ENCODE results near the gene PRTFDC1. TPM values are rescaled to one million over a fixed set of nuclear protein-coding genes. Genes with fewer than 3 reads are reported as not detected.

Gene PRTFDC1
- total RNA-seq, 1 donor from 2014 or later: 0.29 TPM

DNA sequence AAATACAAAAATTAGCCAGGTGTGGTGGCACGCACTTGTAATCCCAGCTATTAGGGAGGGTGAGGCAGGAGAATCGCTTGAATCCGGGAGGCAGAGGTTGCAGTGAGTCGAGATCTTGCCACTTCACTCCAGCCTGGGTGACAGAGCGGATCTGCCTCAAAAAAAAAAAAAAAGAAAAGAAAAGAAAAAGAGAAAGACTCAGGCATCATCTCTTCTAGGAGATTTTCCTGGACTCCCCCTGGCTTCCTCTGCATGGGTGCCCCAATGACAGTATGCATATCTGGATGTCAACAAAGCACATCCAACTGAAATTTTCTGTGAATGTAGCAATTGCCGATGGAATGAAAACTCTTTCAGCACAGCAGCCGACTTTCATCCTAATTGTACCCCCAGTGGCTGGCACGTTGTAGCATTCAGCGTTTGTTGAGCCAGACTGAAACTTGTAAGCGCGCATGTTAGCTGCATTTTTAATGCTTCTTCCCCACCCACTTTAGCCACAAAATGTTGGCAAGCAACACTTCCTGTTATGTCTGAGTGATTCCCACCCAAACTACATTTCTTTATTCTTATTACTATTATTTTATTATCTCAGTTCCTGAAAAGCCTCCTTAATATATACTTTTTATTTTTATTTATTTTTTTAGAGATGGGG lies 70.2 kb downstream of the PRTFDC1 start:
- DNase-seq (ENCODE audit: low read depth): no peak

DNA sequence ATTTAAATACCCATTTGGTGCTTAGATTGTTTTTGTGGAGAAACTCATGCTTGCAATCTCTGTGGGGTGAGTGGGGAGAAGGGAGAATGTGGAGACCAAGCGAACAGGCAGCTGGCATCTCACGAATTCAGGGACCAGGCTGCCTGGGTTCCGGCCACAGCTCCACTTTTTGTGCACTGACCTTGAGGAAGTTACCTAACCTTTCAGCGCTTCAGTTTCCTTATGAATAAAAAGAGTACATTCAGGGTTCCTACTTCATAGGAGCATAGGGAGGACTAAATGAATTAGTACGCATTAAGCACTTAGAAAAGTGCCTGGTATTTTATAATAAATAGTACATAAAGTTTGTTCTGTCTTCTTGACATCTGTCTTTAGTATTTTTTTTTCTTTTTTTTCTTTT lies 72.5 kb downstream of the PRTFDC1 start:
- no peak for DNase-seq (ENCODE audit: low read depth)

DNA sequence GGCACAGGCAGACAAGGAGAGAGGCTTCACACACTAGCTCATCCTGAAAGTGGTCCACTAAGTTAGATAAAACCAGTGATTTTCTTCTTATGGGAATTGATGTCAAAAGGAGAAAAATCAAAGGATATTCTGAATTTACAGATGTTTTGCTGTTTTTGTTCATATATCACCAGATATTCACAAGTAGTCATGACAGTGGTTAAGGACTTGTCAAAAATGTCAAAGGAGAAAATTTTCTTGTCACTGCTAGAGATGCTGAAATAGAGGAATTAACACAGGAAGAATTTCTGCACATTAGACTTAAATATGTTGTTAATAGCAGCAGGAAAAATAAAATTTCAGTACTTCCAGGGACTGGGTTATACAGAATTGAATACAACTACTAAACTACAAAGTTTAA lies 78.3 kb downstream of the PRTFDC1 start:
- DNase-seq (ENCODE audit: low read depth): no peak

DNA sequence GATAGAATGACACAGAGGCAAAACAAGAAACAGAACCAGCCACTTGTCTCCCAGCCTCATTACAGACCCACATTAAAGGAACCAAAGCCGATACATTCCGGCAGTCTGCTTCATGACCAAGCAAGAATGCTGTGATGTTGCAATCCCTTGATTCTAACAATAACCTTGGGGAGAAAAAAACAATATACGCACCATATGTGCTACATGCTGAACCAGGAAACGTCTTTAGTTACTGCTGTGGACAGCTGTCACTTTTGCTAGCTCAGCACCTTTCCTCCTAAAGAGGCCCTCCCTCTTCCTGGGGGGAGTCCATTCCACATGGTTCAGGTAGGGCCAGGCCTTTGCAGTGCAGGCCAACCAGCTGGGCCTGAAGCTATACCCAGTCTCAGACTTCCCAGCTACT lies 79.1 kb downstream of the PRTFDC1 start:
- DNase-seq (ENCODE audit: low read depth): peak; percentile 78

DNA sequence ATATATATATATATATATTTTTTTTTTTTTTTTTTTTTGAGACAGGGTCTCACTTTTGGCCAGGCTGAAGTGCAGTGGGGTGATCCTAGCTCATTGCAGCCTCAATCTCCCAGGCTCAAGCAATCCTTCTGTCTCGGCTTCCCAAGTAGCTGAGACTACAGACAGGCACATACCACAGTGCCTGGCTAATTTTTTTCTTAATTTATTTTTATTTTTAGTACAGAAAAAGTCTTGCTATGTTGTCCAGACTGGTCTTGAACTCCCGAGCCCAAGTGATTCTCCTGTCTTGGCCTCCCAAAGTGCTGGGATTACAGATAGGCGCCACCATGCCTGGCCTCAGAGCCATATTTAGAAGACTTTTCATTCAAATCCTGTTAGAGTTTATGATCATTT lies 79.6 kb downstream of the PRTFDC1 start:
- DNase-seq (ENCODE audit: low read depth): no peak

DNA sequence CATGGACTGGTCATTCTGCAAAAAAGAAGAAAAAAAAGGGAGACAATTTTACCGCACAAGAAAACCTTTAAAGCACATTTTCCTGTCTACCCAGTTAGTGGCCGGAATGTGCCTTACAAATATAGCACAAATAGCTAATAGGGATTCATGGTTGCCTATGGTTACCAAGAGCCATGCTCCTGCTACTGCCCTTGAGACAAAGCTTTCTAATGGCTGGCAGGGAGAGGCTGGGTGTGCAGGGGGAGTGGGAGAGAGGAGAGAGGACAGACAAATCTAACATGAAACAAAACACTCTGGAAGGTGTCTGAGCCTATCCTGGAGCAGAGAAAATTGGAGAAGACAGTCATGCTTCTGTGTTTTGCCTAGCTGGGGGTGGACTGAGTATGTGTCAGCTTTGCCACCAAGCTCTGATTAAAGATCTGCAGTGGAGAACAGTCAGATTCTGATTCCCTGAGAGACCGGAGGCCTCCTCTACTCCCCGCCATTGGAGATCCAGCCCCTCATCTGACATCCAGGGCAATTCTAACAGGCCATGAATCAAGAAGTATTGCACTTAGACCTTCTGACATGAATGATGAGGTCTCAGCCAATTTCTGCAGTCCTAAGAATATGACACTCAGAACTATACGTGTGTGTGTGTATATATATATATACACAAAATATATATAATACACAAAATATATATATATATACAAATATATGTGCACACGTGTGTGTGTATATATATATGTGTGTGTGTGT lies 80.2 kb downstream of the PRTFDC1 start:
- peak; percentile 15 for DNase-seq (ENCODE audit: low read depth)

DNA sequence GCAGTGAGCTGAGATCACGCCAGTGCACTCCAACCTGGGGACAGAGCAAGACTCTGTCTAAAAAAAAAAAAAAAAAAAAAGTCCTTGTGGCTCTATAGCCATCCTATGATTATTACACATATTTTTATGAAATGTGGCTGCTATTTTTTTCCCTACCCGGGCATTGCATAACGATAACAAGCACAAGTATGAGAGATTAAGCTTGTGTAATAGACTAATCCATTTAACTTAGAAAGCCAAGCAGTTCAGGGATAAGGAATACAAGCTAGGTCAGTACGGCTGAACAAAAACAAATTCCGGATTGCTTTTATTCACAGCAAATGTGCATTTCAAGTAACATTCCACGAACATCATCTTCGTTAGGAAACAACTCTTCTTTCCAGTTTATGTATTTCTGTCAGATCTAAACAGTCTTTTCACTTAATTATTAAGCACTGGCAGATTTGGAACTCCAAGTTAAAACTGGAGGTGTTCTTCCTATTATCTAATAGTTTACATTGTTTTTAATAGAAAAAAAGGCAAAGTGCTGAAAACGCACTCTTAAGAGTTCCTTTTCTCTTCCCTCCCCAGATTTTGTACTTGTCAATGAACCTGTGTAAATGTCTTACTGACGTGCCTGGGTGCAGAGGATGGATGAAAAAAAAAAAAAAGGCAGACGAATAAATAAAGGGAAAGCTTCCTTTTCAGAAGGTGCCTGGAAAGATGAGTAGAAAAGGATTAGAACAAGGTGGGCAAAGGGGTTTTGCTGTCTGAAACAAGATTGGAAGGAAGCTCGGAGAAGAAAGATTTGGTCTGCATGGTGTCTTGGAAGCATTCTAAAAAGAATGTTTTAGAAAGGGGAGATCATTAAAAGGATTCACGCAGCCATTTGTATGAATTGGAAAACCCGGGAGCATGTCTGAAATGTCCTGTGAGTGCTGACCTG lies 81.1 kb downstream of the PRTFDC1 start:
- no peak for DNase-seq (ENCODE audit: low read depth)

DNA sequence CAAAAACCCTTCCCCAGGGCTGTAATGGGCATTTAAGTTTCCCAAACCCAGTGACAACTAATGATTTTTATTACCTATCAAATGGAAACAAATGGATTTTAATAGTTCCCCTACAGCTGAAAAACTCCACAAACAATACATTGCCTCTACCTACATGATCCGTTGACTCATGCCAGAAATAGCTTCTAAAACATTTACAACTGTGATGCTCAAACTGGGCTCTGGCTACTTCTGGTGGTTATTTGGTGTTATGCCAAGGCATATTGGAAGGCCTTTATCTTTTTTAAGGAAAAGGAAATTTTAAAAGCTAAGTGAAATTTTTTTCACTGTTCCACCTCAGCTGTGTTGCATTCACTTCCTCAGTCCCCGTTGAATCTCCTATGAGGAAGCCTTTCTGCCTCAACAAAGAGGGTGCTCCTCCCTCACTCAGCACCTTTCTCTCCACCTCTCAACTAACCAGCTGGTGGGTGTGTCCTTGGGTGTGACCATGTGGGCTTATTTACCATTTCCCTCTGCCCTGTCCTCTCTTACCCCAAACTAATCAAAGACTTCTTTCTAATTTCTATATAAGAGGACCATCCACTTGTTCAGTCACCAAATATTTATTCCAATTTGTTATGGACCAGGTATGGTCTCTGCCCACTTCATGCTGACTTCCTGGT lies 82.9 kb downstream of the PRTFDC1 start:
- DNase-seq (ENCODE audit: low read depth): no peak

DNA sequence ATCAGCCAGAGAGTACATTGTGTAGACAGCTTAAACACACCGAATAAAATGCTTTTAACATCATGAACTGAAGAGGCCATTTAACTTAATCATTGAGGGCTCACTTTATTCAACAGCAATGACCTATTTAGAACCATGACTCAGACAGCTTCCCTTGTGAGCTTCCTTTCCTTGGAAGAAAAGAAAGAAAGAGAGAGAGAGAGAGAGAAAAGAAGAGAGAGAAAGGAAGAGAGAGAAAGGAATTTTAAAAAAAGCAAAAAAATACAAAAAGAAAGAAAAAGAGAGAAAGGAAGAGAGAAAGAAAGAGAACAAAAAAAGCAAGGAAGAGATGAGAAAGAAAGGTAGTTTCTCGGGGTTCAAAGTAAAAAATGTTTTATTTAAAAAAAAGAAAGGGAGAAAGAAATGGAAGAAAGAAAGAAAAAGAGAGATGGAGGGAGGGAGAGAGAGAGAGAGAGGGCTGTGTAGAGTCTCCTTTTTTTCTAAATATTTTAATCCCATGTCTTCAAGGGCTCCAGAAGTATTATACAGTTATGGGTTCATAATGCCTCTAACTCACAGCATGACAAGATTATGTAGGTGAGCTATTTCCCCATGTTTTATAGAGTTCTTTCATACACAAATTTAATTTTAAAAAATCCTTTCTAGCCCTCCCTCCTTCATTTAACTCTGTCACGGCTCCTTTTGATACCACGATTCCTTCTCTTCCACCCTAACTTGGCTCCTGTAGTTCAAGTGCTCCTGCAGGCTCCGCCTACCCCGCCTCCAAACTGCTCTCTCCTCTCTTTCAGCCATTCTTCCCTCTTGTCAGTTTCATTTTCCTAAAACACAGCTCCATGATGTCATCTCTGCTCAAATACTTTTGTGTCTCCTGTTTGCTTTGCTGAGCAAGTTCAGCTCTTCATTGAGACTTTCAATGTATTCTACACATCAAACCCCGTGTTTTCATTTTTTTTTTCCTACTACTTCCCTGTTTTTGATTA lies 85.5 kb downstream of the PRTFDC1 start:
- DNase-seq (ENCODE audit: low read depth): peak; percentile 73

DNA sequence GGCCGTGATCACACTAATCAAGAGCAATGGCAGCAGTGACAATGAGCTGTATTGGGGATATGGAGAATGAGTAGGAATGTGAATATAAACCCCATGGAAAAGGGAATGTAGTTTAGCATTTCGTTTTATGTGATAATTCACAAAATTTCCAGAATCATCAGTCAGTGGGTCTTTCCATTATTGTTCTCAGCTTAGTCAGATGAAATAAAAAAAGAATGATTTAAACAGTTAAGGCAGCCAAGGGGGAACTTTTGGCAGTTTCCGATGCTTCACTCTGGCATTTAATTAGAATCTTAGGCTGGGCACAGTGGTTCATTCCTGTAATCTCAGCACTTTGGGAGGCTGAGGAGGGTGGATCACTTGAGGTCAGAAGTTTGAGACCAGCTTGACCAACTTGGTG lies 86.6 kb downstream of the PRTFDC1 start:
- no peak for DNase-seq (ENCODE audit: low read depth)

DNA sequence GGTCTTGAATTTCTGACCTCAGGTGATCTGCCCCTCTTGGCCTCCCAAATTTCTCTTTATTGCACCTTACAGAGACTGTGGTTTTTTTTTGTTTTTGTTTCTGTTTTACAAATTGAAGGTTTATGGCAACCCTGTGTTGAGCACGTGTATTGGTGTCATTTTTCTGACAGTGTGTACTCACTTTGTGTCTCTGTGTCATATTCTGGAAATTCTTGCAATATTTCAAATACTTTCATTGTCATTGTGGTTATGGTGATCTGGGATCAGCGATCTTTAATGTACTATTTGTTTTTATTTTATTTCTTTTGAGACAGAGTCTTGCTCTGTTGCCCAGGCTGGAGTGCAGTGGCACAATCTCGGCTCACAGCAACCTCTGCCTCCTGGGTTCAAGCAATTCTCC lies 89.8 kb downstream of the PRTFDC1 start:
- DNase-seq (ENCODE audit: low read depth): no peak

DNA sequence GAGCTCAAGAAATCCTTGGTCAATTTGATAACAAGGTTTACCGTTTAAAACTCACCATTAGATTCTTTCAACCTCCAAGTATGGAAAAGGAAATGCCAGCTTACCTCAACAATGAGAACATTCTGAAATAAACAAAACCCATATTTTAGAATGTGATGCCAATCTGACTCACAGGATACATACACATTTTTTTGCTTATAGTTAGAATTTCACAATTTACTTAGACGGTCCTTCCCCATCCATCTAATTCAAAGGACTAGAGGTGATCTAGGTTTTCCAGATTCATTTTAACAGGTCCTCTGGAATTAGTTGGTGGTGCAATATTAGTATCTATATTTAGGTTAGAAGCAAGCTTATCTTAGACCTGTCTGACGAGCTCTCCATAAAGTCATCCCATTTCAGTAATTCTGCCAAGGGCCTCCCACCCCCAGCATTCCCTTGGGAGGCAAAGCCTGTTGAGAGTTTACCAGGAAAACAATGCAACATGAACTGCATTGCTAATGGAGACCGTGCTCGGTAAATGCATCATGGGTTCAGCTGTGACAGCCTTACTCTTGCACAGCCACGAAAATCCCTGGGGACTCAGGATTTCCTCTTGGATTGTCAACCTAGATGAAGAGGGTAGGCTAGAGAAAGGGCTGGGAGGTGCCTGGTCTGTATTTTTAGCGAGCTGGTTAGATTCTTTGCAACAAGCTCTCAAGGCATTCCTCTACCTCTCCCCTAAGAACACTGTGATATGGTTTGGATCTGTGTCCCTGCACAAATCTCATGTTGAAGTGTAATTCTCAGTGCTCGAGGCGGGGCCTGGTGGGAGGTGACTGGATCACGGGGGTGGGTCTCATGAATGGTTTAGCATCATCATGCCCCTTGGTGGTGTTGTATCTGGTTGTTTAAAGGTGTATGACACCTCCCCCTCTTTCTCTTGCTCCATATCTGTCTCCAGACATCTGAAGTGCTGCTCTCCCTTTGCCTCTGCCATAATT lies 93.8 kb downstream of the PRTFDC1 start:
- DNase-seq (ENCODE audit: low read depth): peak; percentile 53

DNA sequence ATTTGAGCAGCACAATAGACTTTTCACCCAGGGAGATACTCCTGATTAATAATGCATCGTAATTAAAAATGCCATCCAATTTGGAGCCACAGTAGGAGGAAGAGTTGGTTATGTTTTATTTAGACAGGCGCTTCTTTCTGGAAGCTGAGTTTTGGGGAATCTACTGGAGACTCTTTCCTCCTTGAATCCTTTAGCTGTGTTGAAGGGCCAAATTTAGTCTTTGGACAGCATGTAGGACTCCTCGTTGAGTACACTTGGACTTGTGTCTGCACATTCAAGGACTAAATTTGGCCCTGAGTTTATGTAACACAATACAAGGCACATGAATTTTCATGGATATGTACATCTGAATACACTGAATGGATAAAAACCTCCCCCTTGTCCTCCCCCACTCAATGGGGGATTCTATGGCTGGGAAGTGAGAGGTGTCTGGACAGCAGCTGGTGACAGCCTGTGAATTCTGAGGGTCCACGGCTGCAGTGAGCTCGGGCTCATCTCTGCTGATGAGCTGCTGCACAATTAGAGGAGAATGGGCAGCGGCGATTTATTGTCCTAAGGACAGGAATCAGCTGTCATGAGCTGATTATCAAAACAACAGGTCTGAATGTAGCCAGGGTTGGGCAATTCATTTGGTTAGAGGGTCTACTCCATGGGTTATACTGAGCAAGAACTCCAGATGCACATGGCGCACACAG lies 95.2 kb downstream of the PRTFDC1 start:
- DNase-seq (ENCODE audit: low read depth): no peak

DNA sequence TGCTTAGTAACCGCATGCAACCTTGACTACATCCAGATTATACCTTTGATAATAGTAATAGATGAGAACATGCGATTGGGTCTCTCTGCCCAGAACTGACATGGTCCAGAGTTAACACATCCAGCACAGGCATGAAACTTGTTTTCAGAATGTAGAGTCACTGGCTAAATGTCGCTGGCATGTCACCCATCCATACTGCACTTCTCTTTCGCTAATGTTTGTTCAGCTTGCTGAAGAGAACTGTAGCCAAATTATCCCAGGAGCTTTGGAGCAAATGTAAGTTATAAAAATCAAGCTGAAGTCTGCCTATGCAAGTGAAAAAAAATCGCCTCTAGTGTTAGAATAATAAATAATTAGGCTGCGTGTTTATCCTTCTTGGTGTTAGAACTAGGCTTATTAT lies 98.2 kb downstream of the PRTFDC1 start:
- no peak for DNase-seq (ENCODE audit: low read depth)

DNA sequence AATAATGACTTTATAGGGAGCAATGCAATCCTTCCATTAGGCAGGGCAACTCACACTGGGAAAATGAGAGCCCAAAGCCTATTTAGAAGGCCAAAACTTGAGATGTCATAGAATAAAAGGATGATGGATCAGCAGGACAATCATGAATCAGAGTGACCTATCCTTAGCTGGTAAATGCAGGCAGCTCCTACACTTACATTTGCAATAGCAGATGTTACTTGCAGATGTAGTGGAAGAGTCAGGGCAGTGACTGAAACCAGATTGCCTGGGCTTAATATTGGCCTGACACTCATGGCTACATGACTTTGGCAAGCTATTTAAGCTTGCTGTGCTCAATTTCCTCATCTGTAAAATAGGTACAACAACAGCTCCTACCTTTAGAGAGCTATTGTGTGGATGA lies 98.7 kb downstream of the PRTFDC1 start:
- no peak for DNase-seq (ENCODE audit: low read depth)

DNA sequence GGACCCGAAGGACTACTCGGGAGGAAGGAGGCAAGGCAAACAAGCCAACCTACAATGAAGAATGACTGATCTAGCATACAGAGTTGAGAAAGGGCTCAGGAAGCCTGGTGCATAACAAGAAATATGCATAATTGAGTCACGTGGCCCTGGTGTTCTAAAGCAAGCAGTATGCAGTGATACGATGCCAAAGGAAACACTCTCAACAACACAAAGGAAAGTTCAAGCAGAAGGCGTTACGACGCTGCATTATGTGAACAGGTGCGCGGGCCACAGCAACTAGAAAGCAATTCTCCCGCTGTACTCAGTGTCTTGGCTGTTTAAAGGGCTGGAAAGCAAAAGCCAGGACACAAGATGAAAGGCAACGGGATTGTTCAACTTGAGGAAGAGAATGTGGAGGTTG lies 100.8 kb downstream of the PRTFDC1 start:
- DNase-seq (ENCODE audit: low read depth): no peak

DNA sequence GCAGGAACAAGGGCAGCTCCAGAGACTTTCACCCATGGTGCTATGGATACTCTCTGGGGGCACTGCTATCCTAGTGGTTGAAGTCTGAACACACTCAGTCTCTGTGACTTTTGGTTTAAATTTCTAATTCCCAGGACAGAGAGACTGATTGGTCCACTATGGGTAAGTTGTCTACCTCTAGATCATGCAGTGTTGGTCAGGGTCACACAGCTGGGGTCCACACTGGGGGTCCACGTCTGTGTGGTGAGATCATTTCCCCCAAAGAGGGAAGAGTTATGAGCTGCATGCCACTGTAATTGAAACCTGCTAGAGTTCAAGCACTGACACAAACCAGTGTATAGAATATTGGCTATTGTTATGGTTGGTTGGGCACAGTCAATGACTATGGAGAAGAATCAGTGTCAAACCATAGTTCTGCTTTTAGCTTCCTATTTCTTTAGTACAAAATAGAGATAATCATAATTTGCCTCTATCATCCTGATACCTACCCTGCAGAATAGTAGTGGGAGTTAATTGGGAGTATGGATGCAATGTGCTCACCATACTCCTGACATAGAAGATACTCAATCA lies 101.6 kb downstream of the PRTFDC1 start:
- no peak for DNase-seq (ENCODE audit: low read depth)

Measured in myocyte (in vitro differentiated cells).